ENCODE results near the gene ANKMY1. TPM values are rescaled to one million over a fixed set of nuclear protein-coding genes. Genes with fewer than 3 reads are reported as not detected.

The ANKMY1 gene
- polyA plus RNA-seq, 3 donors: 4.6 to 6.7 (median 6.5) TPM

DNA sequence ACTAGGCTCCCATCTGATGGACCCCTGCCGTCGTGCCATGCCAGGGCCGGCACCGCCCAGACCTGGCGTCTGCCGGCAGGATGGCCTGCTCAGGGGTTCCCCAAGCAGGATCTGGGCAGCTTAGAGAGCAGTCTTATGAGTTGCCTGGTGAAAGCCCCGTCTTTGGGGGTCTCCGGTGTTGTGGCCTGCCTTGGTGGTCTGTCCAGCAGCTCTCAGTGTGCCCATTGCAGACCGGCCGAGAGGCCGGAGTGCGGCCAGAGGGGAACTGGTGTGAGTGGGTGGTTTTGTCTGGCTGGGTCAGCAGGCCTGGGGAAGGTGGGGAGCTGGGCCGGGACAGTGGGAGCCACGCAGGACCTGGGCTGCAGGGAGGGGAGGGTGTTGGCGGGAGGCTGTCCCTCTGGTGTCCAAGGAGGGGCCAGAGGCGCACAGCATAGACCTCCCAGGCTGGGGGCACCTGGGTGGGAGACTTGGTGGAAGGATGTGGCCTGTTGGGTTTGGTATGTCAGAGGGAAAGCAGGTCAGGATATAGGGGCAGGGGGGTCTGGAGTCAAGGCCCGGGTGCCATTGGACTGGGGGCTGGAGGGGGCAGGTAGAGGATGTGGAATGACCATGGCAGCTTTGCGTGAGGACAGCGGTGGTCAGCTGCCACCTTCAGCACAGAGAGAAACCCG, 105.9 kb downstream of the ANKMY1 start:
- WGBS, 3 donors: 63 to 77% (median 69%) methylated on average over 19 to 20 of the region's 20 CpGs
- no peak overlapping the region for H3K27ac ChIP-seq (ENCODE audit: low read depth, low read length)

DNA sequence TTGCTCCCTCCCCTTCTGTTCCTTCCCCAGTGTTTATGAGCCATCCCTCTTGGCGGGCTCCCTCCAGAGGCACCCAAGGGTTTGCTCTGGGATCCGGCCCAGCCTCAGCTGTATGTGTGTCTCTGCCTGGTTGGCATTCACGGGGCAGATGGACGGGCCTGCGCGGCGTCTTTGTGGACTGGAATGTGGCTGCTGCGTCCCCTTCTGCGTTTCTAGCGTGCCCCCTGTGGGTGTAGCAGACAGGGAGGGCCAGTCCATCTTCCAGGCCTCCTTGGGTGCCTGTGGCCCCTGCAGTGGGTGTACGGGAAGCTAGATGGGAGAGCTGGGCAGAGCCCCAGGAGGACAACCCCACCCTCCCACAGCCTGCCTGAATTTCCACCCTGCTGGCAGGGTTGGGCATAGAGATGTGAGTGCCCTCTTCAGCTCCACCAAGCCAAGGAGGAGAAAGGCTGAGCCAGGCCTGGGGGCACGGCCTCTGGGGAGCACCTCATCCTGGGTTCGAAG, 106.6 kb downstream of the ANKMY1 start:
- H3K27ac ChIP-seq (ENCODE audit: low read depth, low read length): no peak overlapping the region
- 83 to 94% (median 89%) methylated on average over 12 to 13 of the region's 13 CpGs for WGBS, 3 donors

DNA sequence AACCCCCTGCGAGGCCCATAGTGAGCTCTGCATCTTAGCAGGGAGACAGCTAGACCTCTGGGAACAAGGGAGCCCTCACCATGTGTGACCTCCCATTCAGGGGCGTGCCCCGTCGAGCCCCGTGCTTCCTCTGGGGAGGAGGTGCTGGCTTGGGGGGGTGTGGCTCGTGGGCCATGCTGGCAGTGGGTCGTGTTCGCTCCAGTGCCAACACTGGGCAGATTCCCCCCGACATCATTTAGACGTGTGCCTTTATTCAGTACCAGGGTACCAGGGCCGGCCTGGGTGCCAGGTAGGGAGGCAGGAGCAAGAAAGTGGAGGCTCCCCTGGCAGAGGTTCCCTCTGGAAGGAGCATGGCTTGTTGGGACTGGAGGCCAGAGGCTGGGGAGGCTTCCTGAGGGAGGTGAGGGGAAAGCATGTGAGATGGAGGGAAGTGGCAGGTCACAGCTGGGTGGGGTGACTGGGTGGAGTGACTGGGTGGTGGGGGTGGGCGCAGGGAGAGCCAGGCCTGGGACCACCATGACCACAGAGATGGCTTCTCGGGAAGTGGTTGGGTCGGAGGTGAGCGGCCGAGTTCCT, 107.2 kb downstream of the ANKMY1 start:
- H3K27ac ChIP-seq (ENCODE audit: low read depth, low read length): no peak overlapping the region
- 71 to 76% (median 71%) methylated on average over 16 of the region's 16 CpGs for WGBS, 3 donors

DNA sequence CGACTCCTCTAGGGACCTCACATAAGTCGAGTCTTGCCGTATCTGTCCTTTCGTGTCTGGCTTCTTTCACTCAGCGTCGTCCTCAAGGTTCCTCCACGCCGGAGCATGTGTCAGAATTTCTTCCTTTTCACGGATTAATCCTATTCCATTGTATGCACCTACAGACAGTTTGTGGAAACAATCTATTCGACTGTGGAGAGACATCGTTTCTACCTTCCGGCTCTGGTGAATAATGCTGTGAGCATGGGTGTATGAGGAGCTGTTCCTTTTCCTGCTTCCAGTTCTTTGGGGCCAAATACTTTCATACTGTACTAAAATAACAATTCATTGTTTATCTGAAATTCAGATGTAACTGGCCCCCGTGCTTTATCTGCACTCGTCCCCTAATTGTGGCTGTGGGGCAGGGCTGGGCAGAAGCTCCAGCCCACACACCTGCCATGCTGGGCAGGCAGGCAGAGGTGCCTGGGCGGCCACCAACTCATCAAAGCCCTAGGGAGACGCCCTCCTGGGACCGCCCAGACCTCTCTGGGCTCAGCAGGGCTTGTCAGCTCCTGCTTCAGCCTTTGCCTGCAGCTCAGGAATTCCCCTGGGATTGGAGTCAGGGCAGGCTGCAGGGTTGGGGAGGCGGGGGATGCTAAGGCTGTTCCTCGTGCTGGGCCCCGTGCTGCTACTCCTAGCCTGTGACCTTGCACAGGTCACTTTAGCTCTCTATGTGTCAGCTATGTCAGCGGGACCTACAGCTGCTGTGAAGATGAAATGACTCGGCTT, 107.8 kb downstream of the ANKMY1 start:
- 73 to 76% (median 74%) methylated on average over 22 of the region's 22 CpGs for WGBS, 3 donors

DNA sequence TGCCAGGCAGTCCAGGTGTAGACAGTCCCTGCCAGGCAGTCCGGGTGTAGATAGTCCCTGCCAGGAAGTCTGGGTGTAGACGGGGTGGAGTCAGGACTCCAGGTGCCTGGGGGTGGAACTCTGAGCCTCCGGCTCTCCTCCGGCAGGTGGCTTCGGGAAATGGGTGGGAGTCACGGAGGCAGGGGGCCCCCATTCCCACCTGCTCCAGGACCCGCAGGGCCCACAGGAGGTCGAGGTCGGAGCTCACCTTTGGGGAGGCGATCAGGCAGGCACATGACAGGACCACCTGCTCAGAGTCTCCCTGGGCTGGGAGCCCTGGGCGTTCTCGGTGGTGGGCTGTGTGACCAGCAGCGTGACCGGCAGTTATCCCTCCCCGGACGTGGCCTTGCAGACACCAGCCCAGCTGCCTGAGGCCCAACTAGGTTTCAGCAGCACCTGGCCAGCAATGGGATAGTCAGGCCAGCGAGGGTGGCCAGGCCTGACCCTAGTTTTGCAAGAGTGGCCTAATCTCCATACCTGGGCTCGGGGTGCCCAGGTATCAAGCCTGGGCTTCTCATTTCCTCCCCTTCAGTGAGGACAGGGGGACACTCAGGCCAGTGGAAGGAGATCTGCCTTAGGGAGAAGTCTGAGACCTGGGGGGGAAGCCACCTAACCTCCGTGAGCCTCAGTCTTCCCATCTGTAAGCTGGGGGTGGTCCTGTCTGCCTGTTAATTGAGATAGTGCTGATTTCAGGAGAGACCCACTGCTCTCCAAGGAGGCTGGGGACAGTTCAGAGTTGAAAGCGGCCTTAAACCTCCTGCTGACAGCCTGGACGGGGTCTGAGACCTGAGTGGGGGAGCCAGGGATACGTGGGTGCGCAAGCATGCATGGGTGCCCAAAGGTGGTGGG, 109.2 kb downstream of the ANKMY1 start:
- 90 to 92% (median 90%) methylated on average over 21 to 23 of the region's 23 CpGs for WGBS, 3 donors
- H3K27ac ChIP-seq (ENCODE audit: low read depth, low read length): no peak overlapping the region

More for the DNA sequence above, 107.8 kb downstream of the ANKMY1 start:
- H3K27ac ChIP-seq (ENCODE audit: low read depth, low read length): no peak overlapping the region

DNA sequence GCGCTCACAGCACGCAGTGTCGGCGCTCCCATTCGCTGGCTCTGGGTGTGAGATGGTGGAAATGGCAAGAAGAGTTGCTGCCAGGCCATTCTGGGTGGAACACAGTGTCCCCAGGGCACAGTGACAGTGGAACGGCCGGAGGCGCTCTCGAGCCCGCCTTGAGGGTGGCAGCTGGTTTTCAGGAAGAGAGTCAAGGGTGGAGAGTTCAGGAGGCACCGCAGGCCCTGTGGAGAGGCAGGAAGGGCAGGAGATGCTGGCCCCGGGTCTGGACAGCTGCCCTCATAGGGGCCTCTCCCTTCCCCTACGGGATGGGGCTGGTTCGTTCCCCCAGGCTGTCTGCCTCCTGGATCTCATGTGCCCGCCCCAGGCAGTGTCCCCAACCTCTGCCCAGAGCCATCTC, 109.9 kb downstream of the ANKMY1 start:
- WGBS, 3 donors: 71 to 91% (median 73%) methylated on average over 12 to 15 of the region's 15 CpGs
- no peak overlapping the region for H3K27ac ChIP-seq (ENCODE audit: low read depth, low read length)

DNA sequence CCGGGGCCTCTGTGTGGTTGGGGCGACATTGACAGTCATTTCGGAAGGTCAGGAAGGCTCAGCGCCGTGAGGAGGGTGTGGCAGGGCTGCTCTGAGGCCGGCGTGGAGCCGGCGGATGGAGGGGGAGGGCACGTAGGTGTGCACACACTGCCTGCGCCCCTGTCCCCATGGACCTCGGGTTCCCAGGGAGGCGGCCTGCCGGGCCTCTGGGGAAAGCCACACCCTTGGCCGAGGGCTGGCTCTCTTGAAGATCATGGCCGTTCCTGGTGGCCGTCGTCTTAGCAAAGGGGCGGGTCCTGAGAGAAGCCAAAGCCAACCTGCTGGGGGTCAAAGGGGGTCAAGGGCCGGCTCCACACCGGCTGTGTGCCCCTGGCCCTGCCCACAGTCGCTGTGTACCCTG, 110.5 kb downstream of the ANKMY1 start:
- H3K27ac ChIP-seq (ENCODE audit: low read depth, low read length): no peak overlapping the region
- WGBS, 3 donors: 76 to 81% (median 79%) methylated on average over 22 of the region's 22 CpGs

DNA sequence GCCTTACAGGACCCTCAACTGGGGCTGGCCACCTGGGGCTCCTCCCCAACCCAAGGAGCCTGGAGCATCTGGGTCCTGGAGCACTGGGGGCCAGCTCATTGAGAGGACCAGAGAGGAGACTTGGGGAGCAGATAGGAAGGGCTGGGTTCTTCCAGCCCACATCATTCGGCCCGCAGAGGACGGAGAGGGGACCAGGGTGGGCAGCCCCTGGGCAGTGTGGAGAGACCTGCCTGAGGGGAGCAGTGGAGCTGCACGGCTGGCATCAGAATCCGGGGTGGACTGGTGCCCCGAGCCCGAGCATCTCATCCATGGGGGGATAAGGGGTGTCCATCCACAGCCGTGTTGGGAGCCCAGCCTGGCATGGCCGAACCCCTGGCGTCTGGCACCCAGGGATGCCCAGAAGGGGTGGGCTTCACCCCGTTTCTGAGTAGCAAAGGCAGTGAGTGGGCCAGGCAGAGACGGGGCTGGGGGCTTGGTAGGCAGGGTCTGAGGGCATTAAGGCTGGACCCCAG, 111.1 kb downstream of the ANKMY1 start:
- 91 to 94% (median 94%) methylated on average over 12 of the region's 12 CpGs for WGBS, 3 donors

DNA sequence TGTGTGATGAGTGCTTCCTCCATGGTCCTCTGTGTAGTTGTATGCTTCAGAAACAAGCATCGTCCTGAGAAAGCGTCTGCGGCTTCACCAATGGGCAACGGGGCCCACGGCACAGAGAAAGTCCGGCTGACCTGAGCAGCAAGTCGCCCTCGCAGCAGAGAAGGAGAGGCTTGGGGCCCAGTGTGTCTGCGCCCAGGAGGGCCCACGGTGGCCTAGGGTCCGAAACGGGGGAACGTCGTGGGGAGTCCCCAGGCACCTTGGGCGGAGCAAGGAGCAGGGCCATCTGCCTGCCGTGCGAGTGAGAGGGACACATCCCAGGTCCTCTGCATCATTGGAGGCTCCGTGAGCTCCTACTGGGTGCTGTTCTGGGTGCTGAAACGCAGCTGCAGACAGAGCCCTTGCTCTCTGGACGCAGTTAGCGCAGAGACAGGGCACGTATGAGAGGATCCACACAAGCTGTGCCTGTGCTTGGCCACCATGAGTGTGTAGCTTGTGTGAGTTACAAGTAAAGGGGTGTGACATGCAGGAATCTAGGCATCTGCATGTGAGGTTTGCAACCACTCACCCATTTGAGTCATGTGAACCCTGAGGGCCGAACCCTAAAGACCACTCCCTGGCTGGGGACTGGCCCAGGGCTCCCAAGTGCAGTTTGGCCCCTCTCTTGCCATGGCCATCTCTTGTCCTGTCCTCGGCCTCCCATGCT, 111.7 kb downstream of the ANKMY1 start:
- WGBS, 3 donors: 82 to 86% (median 83%) methylated on average over 23 to 24 of the region's 24 CpGs
- H3K27ac ChIP-seq (ENCODE audit: low read depth, low read length): no peak overlapping the region

More for the DNA sequence above, 111.1 kb downstream of the ANKMY1 start:
- no peak overlapping the region for H3K27ac ChIP-seq (ENCODE audit: low read depth, low read length)

DNA sequence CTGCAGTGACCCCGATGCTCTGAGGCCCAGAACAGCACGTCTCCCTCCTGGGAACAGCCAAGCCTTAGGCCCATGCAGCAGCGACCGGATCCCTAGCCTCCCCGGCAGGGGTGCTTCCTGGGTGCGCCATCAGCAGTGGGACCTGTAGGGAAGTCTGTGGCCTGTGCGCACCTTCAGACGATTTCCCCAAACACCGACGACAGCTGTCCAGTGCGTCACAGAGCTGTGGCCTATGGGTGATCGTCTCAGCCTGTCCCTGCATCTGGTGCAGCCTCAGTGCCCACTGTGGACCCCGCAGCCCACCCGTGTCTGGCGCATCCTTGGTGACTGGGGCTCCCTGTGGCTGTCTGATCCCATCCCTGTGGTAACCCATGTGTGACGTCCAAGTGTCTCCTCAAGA, 113.3 kb downstream of the ANKMY1 start:
- 90 to 92% (median 91%) methylated on average over 16 of the region's 16 CpGs for WGBS, 3 donors
- no peak overlapping the region for H3K27ac ChIP-seq (ENCODE audit: low read depth, low read length)

DNA sequence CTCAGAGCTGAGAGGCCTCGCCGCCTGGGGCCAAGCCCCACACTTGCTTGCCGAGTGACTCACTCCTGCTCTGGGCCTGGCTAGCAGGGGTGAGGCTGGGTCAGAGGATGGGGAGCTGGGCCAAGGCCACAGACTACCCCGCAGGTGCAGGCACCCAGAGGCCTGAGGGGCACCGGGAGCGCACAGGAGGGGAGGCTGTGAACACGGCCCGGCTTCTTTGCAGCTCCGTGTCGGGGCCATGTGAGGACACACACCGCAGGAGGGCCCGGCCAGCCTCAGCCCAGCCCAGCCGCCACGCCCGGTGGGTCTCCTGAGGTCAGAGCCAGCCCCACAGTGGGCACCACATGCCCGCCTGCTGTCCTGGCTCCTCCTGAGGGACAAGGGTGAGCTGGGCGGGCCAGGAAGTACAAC, 113.9 kb downstream of the ANKMY1 start:
- 90 to 93% (median 91%) methylated on average over 15 to 17 of the region's 17 CpGs for WGBS, 3 donors

DNA sequence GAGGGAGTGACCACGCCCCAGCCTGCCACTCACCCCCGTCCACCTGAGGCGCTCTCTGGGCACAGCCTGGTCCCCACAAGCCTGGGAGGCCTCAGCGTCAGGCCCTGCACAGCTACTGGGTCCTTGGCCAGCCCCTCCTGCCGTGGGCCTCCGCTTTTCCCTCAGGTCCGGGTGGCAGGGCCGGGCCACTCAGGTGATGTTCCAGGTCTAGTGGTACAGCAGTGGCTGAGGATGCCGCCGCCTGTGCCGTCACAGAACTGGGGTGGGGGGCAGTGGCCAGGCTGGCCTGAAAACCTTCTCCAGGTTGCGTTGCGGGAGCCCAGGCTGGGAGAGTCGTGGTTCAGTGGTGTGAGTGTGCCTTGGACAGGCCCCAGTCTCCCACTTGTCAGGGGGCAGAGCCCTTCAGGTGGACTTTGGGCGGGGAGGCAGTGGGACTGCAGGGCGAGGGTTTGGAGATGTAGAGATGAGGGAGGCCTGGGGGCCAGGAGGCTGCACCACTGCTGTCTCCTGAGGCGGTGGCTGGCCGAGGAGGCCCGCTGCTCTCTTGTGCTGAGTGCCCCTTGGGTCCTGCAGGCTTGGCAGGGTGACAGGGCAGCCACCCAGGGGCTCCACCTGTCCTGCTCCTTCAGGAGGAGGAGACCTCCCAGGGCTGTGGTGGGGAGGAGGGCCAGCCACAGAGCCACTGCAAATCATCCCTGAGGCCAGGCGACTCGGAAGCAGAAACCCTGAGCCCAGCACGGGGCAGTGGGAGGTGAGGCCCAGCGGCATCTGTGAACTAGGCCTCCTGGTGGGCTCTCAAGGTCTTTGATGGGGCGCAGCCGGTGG, 114.7 kb downstream of the ANKMY1 start:
- H3K27ac ChIP-seq (ENCODE audit: low read depth, low read length): no peak overlapping the region
- 86 to 93% (median 91%) methylated on average over 23 to 25 of the region's 25 CpGs for WGBS, 3 donors

More for the DNA sequence above, 113.9 kb downstream of the ANKMY1 start:
- no peak overlapping the region for H3K27ac ChIP-seq (ENCODE audit: low read depth, low read length)

DNA sequence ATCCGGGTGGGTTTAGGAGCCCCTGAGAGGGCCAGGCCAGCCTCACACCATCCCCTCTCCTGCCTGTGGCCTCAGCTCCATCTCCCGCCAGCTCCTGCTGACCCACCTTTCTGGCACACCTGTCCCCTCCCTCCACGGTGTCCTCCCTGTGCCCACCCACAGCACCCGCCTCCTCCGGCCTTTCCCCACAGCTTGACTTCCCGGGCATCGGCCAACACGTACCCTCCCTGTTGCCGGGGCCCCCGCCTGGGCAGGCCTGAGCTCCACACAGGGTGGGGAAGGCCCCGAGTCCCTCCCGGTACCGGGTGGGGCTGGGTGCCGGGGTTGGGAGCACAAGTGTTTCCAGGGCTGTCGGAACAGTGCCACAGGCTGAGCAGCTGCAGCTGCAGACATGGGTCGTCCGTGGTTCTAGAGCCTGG, 115.8 kb downstream of the ANKMY1 start:
- WGBS, 3 donors: 75 to 86% (median 77%) methylated on average over 16 to 17 of the region's 17 CpGs
- H3K27ac ChIP-seq (ENCODE audit: low read depth, low read length): no peak overlapping the region

DNA sequence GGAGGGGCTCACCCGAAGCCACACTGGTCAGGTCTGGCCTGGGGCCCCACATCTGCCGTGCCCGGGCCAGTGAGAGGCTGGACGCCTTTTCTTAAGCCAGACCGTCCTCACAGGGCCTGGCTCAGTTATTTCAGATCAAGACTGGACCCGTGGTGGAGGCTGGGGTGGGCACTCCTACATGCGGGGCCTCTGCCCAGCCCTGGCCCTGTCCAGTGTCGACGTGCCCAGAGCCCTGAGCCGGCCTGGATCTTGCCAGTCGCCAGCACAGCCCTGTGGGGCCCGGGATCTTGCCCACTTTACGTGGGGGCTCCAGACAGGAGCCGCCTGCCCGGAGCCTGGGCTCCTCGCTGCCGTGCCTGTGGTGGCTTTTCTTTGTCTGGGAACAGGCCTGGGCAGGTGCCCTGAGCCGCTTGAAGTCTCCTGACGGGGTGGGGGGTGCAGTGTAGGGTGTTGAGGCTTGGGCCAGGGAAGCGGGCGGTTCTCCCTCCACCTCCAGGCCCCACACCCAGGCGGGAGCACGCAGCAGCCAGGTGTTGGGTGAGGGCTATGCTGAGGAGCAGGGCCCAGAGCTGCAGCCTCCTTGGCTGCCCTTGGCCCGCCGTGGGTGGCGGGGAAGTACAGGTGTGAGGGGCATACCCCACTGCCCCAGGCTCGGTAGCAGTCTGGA, 116.3 kb downstream of the ANKMY1 start:
- H3K27ac ChIP-seq (ENCODE audit: low read depth, low read length): no peak overlapping the region
- 90 to 93% (median 92%) methylated on average over 23 to 27 of the region's 27 CpGs for WGBS, 3 donors

DNA sequence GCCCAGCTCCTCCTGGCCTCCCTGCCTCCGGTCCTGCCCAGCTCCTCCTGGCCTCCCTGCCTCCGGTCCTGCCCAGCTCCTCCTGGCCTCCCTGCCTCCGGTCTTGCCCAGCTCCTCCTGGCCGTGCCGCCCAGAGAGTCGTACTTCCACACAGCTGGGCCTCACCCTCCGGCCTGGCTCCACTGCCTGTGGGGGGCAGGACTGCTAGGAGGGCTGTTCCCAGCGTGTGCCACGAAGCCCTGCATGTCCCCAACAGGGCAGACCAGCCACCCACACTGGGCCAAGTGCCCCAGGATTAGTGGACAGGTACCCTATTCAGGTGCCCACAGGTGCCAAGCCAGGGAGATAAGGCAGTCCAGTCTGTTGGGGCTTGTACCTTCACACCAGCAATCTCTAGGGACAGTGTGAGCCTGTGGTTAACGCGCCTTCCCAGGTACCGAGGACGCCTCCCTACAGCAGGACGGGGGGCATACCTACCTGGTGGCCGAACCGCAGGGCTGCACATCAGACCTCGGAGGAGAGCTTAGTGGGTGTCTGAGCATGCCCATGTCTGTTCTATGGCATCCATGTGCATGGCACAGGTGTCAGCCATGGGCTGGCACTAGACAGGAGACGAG, 117.0 kb downstream of the ANKMY1 start:
- WGBS, 3 donors: 89 to 91% (median 89%) methylated on average over 16 to 18 of the region's 18 CpGs
- H3K27ac ChIP-seq (ENCODE audit: low read depth, low read length): no peak overlapping the region

DNA sequence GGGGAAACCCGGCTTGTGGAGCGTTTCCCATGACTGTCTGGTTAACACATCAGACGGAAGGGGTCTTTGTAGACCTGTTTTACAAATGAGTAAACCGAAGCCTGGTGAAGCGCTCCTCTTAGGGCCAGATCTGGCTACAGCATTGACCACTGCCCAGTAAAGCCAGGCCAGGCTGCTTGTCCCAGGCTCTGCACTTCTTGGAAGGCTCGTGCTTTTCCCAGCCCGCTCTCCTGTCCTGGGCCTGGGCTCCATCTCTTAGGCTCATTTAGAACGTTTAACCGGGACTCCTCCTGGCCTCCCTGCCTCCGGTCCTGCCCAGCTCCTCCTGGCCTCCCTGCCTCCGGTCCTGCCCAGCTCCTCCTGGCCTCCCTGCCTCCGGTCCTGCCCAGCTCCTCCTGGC, 117.5 kb downstream of the ANKMY1 start:
- 93 to 97% (median 95%) methylated on average over 10 to 11 of the region's 12 CpGs for WGBS, 3 donors
- no peak overlapping the region for H3K27ac ChIP-seq (ENCODE audit: low read depth, low read length)

Data from adipose tissue (tissue), 3 donors.